Vagina (tissue), 2 donors: ENCODE results near the gene DNM3. TPM values are rescaled to one million over a fixed set of nuclear protein-coding genes. Genes with fewer than 3 reads are reported as not detected.

Source experiments
- DNase-seq, 2 donors: peaks; one replicate each; pipeline ENCODE4 v3.0.0-alpha.2; 2017; ENCODE audit errors: extremely low spot score in 2 of 2
- H3K27ac ChIP-seq: fragments of 200-600 bp; sonication (generic); one replicate; pipeline ENCODE4 v1.5.1; 2019
- H3K27me3 ChIP-seq: fragments of 200-600 bp; sonication (generic); one replicate; pipeline ENCODE4 v1.5.1; 2019
- H3K36me3 ChIP-seq, 2 donors: fragments of 200-600 bp; sonication (generic); one replicate each; pipeline ENCODE4 v1.5.1; 2017 to 2019
- H3K4me1 ChIP-seq: fragments of 200-600 bp; sonication (generic); one replicate; pipeline ENCODE4 v1.5.1; 2019
- H3K4me3 ChIP-seq, 2 donors: fragments of 200-600 bp; sonication (generic); 1 replicate in 1 of 2; 2 replicates in 1 of 2; pipeline ENCODE4 v1.5.1; 2016 to 2019
- H3K9me3 ChIP-seq: fragments of 200-600 bp; sonication (generic); one replicate; pipeline ENCODE4 v1.5.1; 2019
- CTCF ChIP-seq, 3 experiments: fragments of 450-650 bp in 2 of 3; fragments of 200-600 bp in 1 of 3; sonication (generic) in 1 of 3; IDR thresholded peaks; one replicate each; pipeline ENCODE4 v1.5.1; 2017 to 2019; ENCODE audit warnings: antibody characterized with exemption in 3 of 3, mild to moderate bottlenecking in 2 of 3, moderate library complexity in 2 of 3
- POLR2A ChIP-seq, 2 donors: fragments of 450-650 bp; IDR thresholded peaks; one replicate each; pipeline ENCODE4 v1.6.1; 2017; ENCODE audit warnings: antibody characterized with exemption in 2 of 2, mild to moderate bottlenecking in 2 of 2, moderate library complexity in 2 of 2
- POLR2AphosphoS5 ChIP-seq, 2 donors: sonication (generic); formaldehyde crosslinking; IDR thresholded peaks; one replicate each; pipeline ENCODE4 v1.9.0; 2017; ENCODE audit warnings: antibody characterized with exemption in 2 of 2, mild to moderate bottlenecking in 2 of 2, low read depth in 1 of 2; ENCODE audit not compliant: insufficient read depth in 1 of 2
- intact Hi-C: fragments of 100-400 bp; cut with DNase I; formaldehyde crosslinking; loops from one replicate; pipeline ENCODE4 v1.15.1; 2023
- total RNA-seq: library from RNA; depleted of rRNA; stranded (reverse); fragments of >200 nt; gene quantifications from one replicate; pipeline ENCODE4 v1.2.3, GENCODE V29; 2016

The DNM3 gene
- total RNA-seq, 1 donor from 2014 or later, result 15.5 TPM

DNA sequence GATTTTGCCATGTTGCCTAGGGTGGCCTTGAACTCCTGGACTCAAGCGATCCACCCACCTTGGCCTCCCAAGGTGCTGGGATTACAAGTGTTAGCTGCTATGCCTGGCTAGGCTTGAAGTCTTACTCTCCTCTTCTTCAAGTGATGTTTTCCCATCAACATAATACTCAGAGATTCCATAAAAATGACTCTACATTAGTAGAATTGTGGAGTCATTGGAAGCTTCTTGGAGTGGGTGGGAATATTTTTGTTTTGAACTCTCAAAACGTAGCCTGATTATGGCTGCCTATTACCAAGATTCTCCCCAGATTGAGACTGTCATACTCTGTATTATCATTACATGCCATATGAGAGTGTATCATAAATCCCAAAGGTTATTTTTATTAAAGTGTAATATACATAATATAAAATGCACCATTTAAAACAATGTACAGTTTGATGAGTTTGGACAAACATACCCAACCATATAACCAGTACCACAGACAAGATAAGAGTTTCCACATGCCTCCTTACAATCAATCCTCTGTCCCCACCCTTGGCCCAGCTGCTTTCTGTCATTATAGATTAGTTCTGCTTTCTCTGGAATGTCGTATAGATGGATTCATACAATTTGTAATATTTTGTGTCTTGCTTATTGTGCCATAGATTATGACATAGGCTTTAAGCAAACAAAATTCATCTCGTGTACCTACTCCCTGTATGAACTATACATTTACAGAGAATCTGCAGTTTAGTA lies 8.0 kb upstream of the DNM3 start:
- intact Hi-C loops, result no loop called here
- Histone ChIP-seq H3K27me3 (no peaks in the 10 kb centered on the region), H3K4me3 (no peak overlapping the region), H3K9me3 (no peaks in the 10 kb centered on the region), H3K4me1 (no peaks in the 10 kb centered on the region), H3K36me3 (no peaks in the 10 kb centered on the region), H3K27ac (no peak overlapping the region)
- TF ChIP-seq POLR2A (IDR thresholded peaks at IDR 0.05) (no peak), CTCF (IDR thresholded peaks at IDR 0.05) (no peak), POLR2AphosphoS5 (IDR thresholded peaks at IDR 0.05; ENCODE audit: insufficient read depth in 1 of 2, low read depth in 1 of 2) (no peak)
- DNase-seq, result no peak

DNA sequence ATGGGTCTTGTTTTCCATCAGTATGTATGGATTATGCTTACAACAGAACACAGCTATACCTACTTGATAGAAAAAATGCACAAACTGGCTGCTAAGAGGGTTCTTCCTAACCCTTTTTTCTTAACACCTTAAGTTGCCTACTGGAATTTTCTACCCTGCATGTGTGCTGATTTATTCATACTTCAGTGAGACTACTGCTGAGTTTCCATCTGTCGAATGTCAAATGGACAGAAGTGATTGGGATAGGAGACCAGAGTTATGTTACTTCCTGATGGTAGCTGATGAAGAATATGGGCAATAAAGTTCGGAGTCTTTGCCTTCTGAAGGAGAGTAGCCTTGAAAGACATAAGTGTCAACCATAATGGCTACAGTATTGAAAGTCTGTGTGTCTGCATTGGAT lies 6.5 kb upstream of the DNM3 start:
- no peak for DNase-seq
- Histone ChIP-seq H3K4me3 (no peak overlapping the region), H3K27me3 (no peaks in the 10 kb centered on the region), H3K27ac (no peak overlapping the region), H3K36me3 (no peaks in the 10 kb centered on the region), H3K4me1 (no peaks in the 10 kb centered on the region), H3K9me3 (no peaks in the 10 kb centered on the region)
- intact Hi-C loops, result no loop called here
- TF ChIP-seq CTCF (IDR thresholded peaks at IDR 0.05), result no peak
- TF ChIP-seq POLR2A (IDR thresholded peaks at IDR 0.05), result no peak
- TF ChIP-seq POLR2AphosphoS5 (IDR thresholded peaks at IDR 0.05; ENCODE audit: insufficient read depth in 1 of 2, low read depth in 1 of 2), result no peak

GRCh38 chr1:171835891-171836290 lies 5.4 kb upstream of the DNM3 start:
- Histone ChIP-seq H3K36me3 (no peaks in the 10 kb centered on the region), H3K4me3 (no peak overlapping the region), H3K9me3 (no peaks in the 10 kb centered on the region), H3K27me3 (no peaks in the 10 kb centered on the region), H3K27ac (no peak overlapping the region), H3K4me1 (peaks cover 6% of the 10 kb centered on the region)
- TF ChIP-seq CTCF (IDR thresholded peaks at IDR 0.05) (no peak), POLR2AphosphoS5 (IDR thresholded peaks at IDR 0.05; ENCODE audit: insufficient read depth in 1 of 2, low read depth in 1 of 2) (no peak), POLR2A (IDR thresholded peaks at IDR 0.05) (no peak)
- DNase-seq, result no peak
- intact Hi-C loops, result no loop called here

- no peaks in the 10 kb centered on the region for H3K36me3 ChIP-seq
- H3K9me3 ChIP-seq, result no peaks in the 10 kb centered on the region
- H3K27me3 ChIP-seq, result no peaks in the 10 kb centered on the region
- TF ChIP-seq POLR2AphosphoS5 (IDR thresholded peaks at IDR 0.05; ENCODE audit: insufficient read depth in 1 of 2, low read depth in 1 of 2) (no peak), POLR2A (IDR thresholded peaks at IDR 0.05) (no peak), CTCF (IDR thresholded peaks at IDR 0.05) (no peak)
- DNase-seq, result no peak
- H3K4me1 ChIP-seq, result peaks cover 7% of the 10 kb centered on the region
- peak overlapping the region; percentile 81 for H3K27ac ChIP-seq
- H3K4me3 ChIP-seq, result peak overlapping the region; percentile 79 to 89
- intact Hi-C loops, result no loop called here
Observed at GRCh38 chr1:171841931-171842761, 848 bp downstream of the DNM3 start.

- TF ChIP-seq POLR2A (IDR thresholded peaks at IDR 0.05) (no peak), CTCF (IDR thresholded peaks at IDR 0.05) (no peak), POLR2AphosphoS5 (IDR thresholded peaks at IDR 0.05; ENCODE audit: insufficient read depth in 1 of 2, low read depth in 1 of 2) (no peak)
- Histone ChIP-seq H3K4me3 (no peak overlapping the region), H3K27me3 (no peaks in the 10 kb centered on the region), H3K9me3 (no peaks in the 10 kb centered on the region), H3K27ac (no peak overlapping the region), H3K4me1 (peaks cover 7% of the 10 kb centered on the region), H3K36me3 (no peaks in the 10 kb centered on the region)
- DNase-seq, result no peak
- intact Hi-C loops, result no loop called here
Observed at GRCh38 chr1:171844381-171844780, 3.1 kb downstream of the DNM3 start.
